ENCODE data around the gene CCDC57. TPM values are rescaled to one million over a fixed set of nuclear protein-coding genes. Genes with fewer than 3 reads are reported as not detected.

Gene CCDC57
- total and polyA plus RNA-seq, 4 donors, result 5.4 to 19.1 (median 11.7) TPM

DNA sequence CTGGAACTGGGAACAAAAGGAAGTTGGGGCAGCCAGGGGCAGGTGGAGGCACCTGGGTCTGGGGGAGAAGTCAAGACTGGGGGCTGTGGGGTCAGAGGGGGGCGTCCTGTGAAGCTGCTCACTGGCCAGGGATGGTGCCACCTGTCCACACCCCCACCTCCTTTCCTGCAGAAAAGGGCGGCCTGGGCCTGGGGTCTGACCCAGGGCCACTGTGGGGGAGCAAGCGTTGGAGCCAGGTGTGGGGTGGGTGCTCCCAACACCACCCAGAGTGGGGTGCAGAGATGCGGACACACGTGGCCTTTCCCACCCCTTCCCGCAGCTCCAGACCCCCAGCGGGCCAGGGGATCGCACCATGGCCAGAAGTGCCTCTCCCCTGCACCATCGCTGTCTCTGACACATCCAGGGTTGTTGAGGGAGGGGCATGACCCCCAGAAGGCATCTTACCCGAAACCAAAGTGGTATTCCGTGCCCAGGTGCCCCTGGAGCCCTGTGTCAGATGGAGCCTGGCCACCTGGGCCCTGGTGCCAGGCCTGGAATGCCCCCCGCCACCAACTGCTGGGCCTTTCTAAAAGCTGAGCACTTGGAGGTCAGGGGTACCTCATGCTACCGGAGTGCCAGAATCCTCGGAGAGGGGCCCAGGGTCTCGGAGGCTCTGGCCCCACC is 13.6 kb upstream of the CCDC57 start:
- no peaks in the 10 kb centered on the region for H3K36me3 ChIP-seq (ENCODE audit: control insufficient read depth in 4 of 4, insufficient read depth in 3 of 4, low read depth in 1 of 4, low read length in 3 of 4)
- H3K4me1 ChIP-seq (ENCODE audit: control insufficient read depth in 4 of 4, insufficient read depth in 4 of 4, low read length in 3 of 4), result peaks cover 0 to 10% (median 8%) of the 10 kb centered on the region in 4 donors
- H3K27ac ChIP-seq (ENCODE audit: low read depth in 1 of 2, low read length in 2 of 2), result no peak overlapping the region
- H3K27me3 ChIP-seq (ENCODE audit: control insufficient read depth in 4 of 4, insufficient read depth in 4 of 4, low read length in 3 of 4), result no peaks in the 10 kb centered on the region
- DNase-seq (ENCODE audit: low spot score), result no peak
- H3K4me3 ChIP-seq (ENCODE audit: low read depth in 1 of 3, low read length in 3 of 3), result no peak overlapping the region
- TF ChIP-seq EGR1 (IDR thresholded peaks at IDR 0.05; ENCODE audit: low read depth in 2 of 2) (no peak), NR2F2 (IDR thresholded peaks at IDR 0.05) (no peak)
- TF ChIP-seq, protein P1, sequence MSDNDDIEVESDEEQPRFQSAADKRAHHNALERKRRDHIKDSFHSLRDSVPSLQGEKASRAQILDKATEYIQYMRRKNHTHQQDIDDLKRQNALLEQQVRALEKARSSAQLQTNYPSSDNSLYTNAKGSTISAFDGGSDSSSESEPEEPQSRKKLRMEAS (IDR thresholded peaks at IDR 0.05), result no peak
- 96% methylated on average over 15 of the region's 15 CpGs for WGBS
- H3K9me3 ChIP-seq (ENCODE audit: control insufficient read depth in 4 of 4, low read length in 3 of 4), result no peaks in the 10 kb centered on the region
- no peak overlapping the region for H3K9ac ChIP-seq (ENCODE audit: low read depth in 1 of 2, low read length in 2 of 2)

DNA sequence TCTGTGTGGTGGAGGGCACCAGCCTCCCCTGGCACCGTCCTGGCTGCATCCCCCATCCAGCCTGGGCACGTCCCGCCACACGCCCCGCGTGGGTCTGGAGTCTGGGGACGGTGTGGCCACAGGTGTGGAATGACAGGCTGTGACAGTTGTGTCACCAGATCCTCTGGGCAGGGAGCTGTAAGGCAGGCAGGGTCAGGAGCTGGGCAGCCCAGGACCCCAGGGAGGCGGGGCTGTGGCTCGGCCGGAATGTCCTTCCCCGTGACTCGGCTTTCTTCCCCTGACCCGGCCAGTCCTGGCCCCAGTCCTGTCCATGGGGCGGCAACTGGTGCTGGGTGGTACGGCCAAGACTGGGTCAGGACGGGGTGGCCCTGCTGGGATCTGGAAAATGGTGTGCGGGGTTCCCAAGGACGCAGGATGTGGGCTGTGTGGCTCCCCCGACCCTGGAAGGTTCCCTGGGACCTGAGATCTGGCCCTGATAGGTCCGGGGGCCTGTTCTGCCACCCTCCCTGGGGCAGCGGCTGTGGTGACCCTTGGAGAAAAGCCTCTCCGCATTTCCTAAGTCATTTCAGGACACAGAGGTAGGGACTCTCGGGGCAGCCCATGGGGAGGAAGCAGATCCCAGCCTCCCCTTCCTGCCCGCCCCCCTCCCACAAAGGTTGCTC is 12.9 kb upstream of the CCDC57 start:
- H3K9me3 ChIP-seq (ENCODE audit: control insufficient read depth in 4 of 4, low read length in 3 of 4), result no peaks in the 10 kb centered on the region
- TF ChIP-seq NR2F2 (IDR thresholded peaks at IDR 0.05), result no peak
- no peak for TF ChIP-seq RXRA (IDR thresholded peaks at IDR 0.05)
- no peak for TF ChIP-seq FOXA1 (IDR thresholded peaks at IDR 0.05)
- no peak for TF ChIP-seq EGR1 (IDR thresholded peaks at IDR 0.05; ENCODE audit: low read depth in 2 of 2)
- TF ChIP-seq GABPA (IDR thresholded peaks at IDR 0.05 in 1 of 2, conservative IDR thresholded peaks at IDR 0.05 in 1 of 2), result no peak
- no peak for TF ChIP-seq RAD21 (IDR thresholded peaks at IDR 0.05)
- TF ChIP-seq, protein P1 (IDR thresholded peaks at IDR 0.05), result no peak
- no peak for DNase-seq (ENCODE audit: low spot score)
- no peak overlapping the region for H3K27ac ChIP-seq (ENCODE audit: low read depth in 1 of 2, low read length in 2 of 2)
- no peaks in the 10 kb centered on the region for H3K27me3 ChIP-seq (ENCODE audit: control insufficient read depth in 4 of 4, insufficient read depth in 4 of 4, low read length in 3 of 4)
- H3K4me1 ChIP-seq (ENCODE audit: control insufficient read depth in 4 of 4, insufficient read depth in 4 of 4, low read length in 3 of 4), result peaks cover 0 to 8% (median 4%) of the 10 kb centered on the region in 4 donors
- no peaks in the 10 kb centered on the region for H3K36me3 ChIP-seq (ENCODE audit: control insufficient read depth in 4 of 4, insufficient read depth in 3 of 4, low read depth in 1 of 4, low read length in 3 of 4)
- 85% methylated on average over 24 of the region's 24 CpGs for WGBS
- H3K9ac ChIP-seq (ENCODE audit: low read depth in 1 of 2, low read length in 2 of 2), result no peak overlapping the region
- H3K4me3 ChIP-seq (ENCODE audit: low read depth in 1 of 3, low read length in 3 of 3), result no peak overlapping the region

DNA sequence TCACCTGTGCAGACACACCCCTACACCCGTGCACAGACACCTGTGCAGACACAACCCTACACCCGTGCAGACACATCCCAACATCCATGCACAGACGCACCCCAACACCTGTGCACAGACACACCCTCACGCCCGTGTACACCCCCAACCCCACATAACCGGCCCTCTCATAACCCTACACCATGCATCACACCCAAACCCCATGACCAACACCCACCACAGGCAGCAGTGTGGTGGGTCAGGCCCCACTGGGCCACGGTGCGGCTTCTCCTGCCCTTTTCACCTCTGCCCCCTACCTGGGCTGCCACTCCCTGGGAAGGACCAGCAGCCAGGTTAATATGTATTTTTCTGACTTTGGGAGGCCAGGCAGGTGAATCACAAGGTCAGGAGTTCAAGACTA is 12.0 kb upstream of the CCDC57 start:
- H3K36me3 ChIP-seq (ENCODE audit: control insufficient read depth in 4 of 4, insufficient read depth in 3 of 4, low read depth in 1 of 4, low read length in 3 of 4), result no peaks in the 10 kb centered on the region
- 87% methylated on average over 8 of the region's 8 CpGs for WGBS
- no peak for TF ChIP-seq FOXA1 (IDR thresholded peaks at IDR 0.05)
- TF ChIP-seq, protein P2, sequence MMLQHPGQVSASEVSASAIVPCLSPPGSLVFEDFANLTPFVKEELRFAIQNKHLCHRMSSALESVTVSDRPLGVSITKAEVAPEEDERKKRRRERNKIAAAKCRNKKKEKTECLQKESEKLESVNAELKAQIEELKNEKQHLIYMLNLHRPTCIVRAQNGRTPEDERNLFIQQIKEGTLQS (IDR thresholded peaks at IDR 0.05), result no peak
- no peak for TF ChIP-seq EGR1 (IDR thresholded peaks at IDR 0.05; ENCODE audit: low read depth in 2 of 2)
- no peak for TF ChIP-seq TAF1 (conservative IDR thresholded peaks at IDR 0.05)
- TF ChIP-seq, protein P1 (IDR thresholded peaks at IDR 0.05), result no peak
- no peak for TF ChIP-seq GABPA (IDR thresholded peaks at IDR 0.05 in 1 of 2, conservative IDR thresholded peaks at IDR 0.05 in 1 of 2)
- no peak for TF ChIP-seq RAD21 (IDR thresholded peaks at IDR 0.05)
- H3K9ac ChIP-seq (ENCODE audit: low read depth in 1 of 2, low read length in 2 of 2), result no peak overlapping the region
- no peak for DNase-seq (ENCODE audit: low spot score)
- H3K4me3 ChIP-seq (ENCODE audit: low read depth in 1 of 3, low read length in 3 of 3), result no peak overlapping the region
- no peaks in the 10 kb centered on the region for H3K27me3 ChIP-seq (ENCODE audit: control insufficient read depth in 4 of 4, insufficient read depth in 4 of 4, low read length in 3 of 4)
- no peaks in the 10 kb centered on the region for H3K9me3 ChIP-seq (ENCODE audit: control insufficient read depth in 4 of 4, low read length in 3 of 4)
- no peak overlapping the region for H3K27ac ChIP-seq (ENCODE audit: low read depth in 1 of 2, low read length in 2 of 2)
- peaks cover 0 to 5% (median 0%) of the 10 kb centered on the region in 4 donors for H3K4me1 ChIP-seq (ENCODE audit: control insufficient read depth in 4 of 4, insufficient read depth in 4 of 4, low read length in 3 of 4)

DNA sequence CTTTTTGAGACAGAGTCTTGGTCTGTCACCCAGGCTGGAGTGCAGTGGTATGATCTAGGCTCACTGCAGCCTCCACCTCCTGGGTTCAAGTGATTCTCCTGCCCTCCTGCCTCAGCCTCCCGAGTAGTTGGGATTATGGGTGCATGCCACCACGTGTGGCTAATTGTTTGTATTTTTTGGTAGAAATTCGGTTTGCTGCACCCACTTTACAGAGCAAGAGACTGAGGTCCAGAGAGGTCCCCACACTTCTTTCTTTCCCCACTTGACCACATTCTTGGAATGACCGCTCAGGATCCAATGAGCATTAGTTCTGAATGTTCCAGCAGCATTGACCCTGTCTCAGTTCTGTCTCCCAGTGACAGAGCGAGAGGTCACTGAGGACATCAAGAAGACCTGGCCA is 10.9 kb upstream of the CCDC57 start:
- Histone ChIP-seq H3K27me3 (ENCODE audit: control insufficient read depth in 4 of 4, insufficient read depth in 4 of 4, low read length in 3 of 4) (no peaks in the 10 kb centered on the region), H3K4me1 (ENCODE audit: control insufficient read depth in 4 of 4, insufficient read depth in 4 of 4, low read length in 3 of 4) (peaks cover 0 to 5% (median 0%) of the 10 kb centered on the region in 4 donors), H3K27ac (ENCODE audit: low read depth in 1 of 2, low read length in 2 of 2) (no peak overlapping the region), H3K36me3 (ENCODE audit: control insufficient read depth in 4 of 4, insufficient read depth in 3 of 4, low read depth in 1 of 4, low read length in 3 of 4) (no peaks in the 10 kb centered on the region), H3K4me3 (ENCODE audit: low read depth in 1 of 3, low read length in 3 of 3) (no peak overlapping the region), H3K9ac (ENCODE audit: low read depth in 1 of 2, low read length in 2 of 2) (no peak overlapping the region), H3K9me3 (ENCODE audit: control insufficient read depth in 4 of 4, low read length in 3 of 4) (no peaks in the 10 kb centered on the region)
- WGBS, result 79% methylated on average over 5 of the region's 5 CpGs
- DNase-seq (ENCODE audit: low spot score), result no peak
- TF ChIP-seq, protein P3, sequence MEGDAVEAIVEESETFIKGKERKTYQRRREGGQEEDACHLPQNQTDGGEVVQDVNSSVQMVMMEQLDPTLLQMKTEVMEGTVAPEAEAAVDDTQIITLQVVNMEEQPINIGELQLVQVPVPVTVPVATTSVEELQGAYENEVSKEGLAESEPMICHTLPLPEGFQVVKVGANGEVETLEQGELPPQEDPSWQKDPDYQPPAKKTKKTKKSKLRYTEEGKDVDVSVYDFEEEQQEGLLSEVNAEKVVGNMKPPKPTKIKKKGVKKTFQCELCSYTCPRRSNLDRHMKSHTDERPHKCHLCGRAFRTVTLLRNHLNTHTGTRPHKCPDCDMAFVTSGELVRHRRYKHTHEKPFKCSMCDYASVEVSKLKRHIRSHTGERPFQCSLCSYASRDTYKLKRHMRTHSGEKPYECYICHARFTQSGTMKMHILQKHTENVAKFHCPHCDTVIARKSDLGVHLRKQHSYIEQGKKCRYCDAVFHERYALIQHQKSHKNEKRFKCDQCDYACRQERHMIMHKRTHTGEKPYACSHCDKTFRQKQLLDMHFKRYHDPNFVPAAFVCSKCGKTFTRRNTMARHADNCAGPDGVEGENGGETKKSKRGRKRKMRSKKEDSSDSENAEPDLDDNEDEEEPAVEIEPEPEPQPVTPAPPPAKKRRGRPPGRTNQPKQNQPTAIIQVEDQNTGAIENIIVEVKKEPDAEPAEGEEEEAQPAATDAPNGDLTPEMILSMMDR (IDR thresholded peaks at IDR 0.05; ENCODE audit: low read depth, low read length, missing input control), result no peak
- TF ChIP-seq TAF1 (conservative IDR thresholded peaks at IDR 0.05), result no peak
- no peak for TF ChIP-seq JUND (IDR thresholded peaks at IDR 0.05)
- TF ChIP-seq, protein P2 (IDR thresholded peaks at IDR 0.05), result no peak
- no peak for TF ChIP-seq SP1 (IDR thresholded peaks at IDR 0.05)

Measured in liver (tissue), 9 donors.